GM12891 (cell line): Measurements from ENCODE around the gene IL18BP.

Experiments used
- DNase-seq: peaks from one replicate; pipeline ENCODE4 v3.0.0; 2011; ENCODE audit warnings: low spot score; ENCODE audit not compliant: insufficient read length
- FAIRE-seq: peaks from 2 replicates; lab custom pipeline; 2011; peaks lifted over from hg19 to GRCh38; lab: Jason Lieb, UNC
- PAX5 ChIP-seq: IDR thresholded peaks from 2 replicates; pipeline ENCODE4 v1.6.1; 2011; ENCODE audit warnings: low read length, moderate library complexity, mild to moderate bottlenecking; ENCODE audit not compliant: insufficient read depth, severe bottlenecking
- POLR2A ChIP-seq: IDR thresholded peaks from 2 replicates; pipeline ENCODE4 v1.6.1; 2011; ENCODE audit warnings: low read depth, low read length, control low read depth
- POLR2AphosphoS5 ChIP-seq: IDR thresholded peaks from 2 replicates; pipeline ENCODE4 v1.6.1; 2011; ENCODE audit warnings: low read depth, low read length, control low read depth
- POU2F2 ChIP-seq: IDR thresholded peaks from 2 replicates; pipeline ENCODE4 v1.6.1; 2011; ENCODE audit warnings: low read depth, mild to moderate bottlenecking, control low read depth, low read length, moderate library complexity
- SPI1 ChIP-seq: IDR thresholded peaks from 2 replicates; pipeline ENCODE4 v1.6.1; 2011; ENCODE audit warnings: low read depth, low read length, control low read depth
- TAF1 ChIP-seq: IDR thresholded peaks from 2 replicates; pipeline ENCODE4 v1.6.1; 2011; ENCODE audit warnings: low read depth, low read length, control low read depth

IL18BP gene

GRCh38 chr11:72018171-72018570 lies 19.5 kb downstream of the IL18BP start:
- no peak for DNase-seq
- TF ChIP-seq POLR2AphosphoS5 (no peak), SPI1 (no peak), PAX5 (no peak), POU2F2 (no peak), TAF1 (no peak), POLR2A (no peak)
- FAIRE-seq = no peak

GRCh38 chr11:72023335-72023734 lies 24.6 kb downstream of the IL18BP start:
- FAIRE-seq (no peak), DNase-seq (no peak)
- no peak for TF ChIP-seq TAF1
- TF ChIP-seq SPI1 = no peak
- no peak for TF ChIP-seq POLR2AphosphoS5
- no peak for TF ChIP-seq POU2F2
- TF ChIP-seq PAX5 = no peak
- TF ChIP-seq POLR2A = no peak

- DNase-seq (no peak), FAIRE-seq (no peak)
- TF ChIP-seq POLR2A (no peak), PAX5 (no peak), POLR2AphosphoS5 (no peak), SPI1 (no peak), TAF1 (no peak), POU2F2 (no peak)
These were observed 25.5 kb downstream of the IL18BP start for GRCh38 chr11:72024069-72024754.

GRCh38 chr11:72026090-72026489 lies 27.4 kb downstream of the IL18BP start:
- DNase-seq = no peak
- no peak for FAIRE-seq
- TF ChIP-seq POLR2A (no peak), PAX5 (no peak), TAF1 (no peak), POU2F2 (no peak), SPI1 (no peak), POLR2AphosphoS5 (no peak)

GRCh38 chr11:72030472-72031045 lies 31.9 kb downstream of the IL18BP start:
- TF ChIP-seq PAX5 (no peak), POLR2AphosphoS5 (no peak), POLR2A (no peak), SPI1 (no peak), POU2F2 (no peak), TAF1 (no peak)
- FAIRE-seq (no peak), DNase-seq (no peak)

GRCh38 chr11:72036687-72037086 lies 38.0 kb downstream of the IL18BP start:
- TF ChIP-seq POLR2AphosphoS5 (no peak), SPI1 (no peak), TAF1 (no peak), PAX5 (no peak), POLR2A (no peak), POU2F2 (no peak)
- no peak for FAIRE-seq
- DNase-seq = no peak

- no peak for FAIRE-seq
- TF ChIP-seq POLR2A = no peak
- no peak for TF ChIP-seq POU2F2
- no peak for TF ChIP-seq POLR2AphosphoS5
- TF ChIP-seq TAF1 = no peak
- TF ChIP-seq PAX5 = no peak
- TF ChIP-seq SPI1 = no peak
- DNase-seq = no peak
These were observed 39.0 kb downstream of the IL18BP start for GRCh38 chr11:72037554-72038311.

GRCh38 chr11:72038491-72038890 lies 39.8 kb downstream of the IL18BP start:
- DNase-seq (no peak), FAIRE-seq (no peak)
- no peak for TF ChIP-seq POLR2A
- TF ChIP-seq POLR2AphosphoS5 = no peak
- TF ChIP-seq POU2F2 = no peak
- no peak for TF ChIP-seq SPI1
- TF ChIP-seq TAF1 = no peak

GRCh38 chr11:72039031-72039855 lies 40.5 kb downstream of the IL18BP start:
- FAIRE-seq (no peak), DNase-seq (no peak)
- TF ChIP-seq SPI1 = no peak
- no peak for TF ChIP-seq POLR2A
- no peak for TF ChIP-seq POLR2AphosphoS5
- no peak for TF ChIP-seq TAF1
- no peak for TF ChIP-seq POU2F2
- no peak for TF ChIP-seq PAX5
